Stimulated activated CD4-positive, alpha-beta T cell treated with anti-CD3 and anti-CD28 coated beads, Interleukin-15, amount 100 ng/mL, for 24 hours (primary cell): ENCODE results near the gene MRPL43.
A peak's percentile ranks its signal among the peaks of the same experiment; 100 is the strongest.

Source experiments
- DNase-seq: peaks from one replicate; pipeline ENCODE4 v3.0.0-alpha.2; 2020

MRPL43 gene

DNA sequence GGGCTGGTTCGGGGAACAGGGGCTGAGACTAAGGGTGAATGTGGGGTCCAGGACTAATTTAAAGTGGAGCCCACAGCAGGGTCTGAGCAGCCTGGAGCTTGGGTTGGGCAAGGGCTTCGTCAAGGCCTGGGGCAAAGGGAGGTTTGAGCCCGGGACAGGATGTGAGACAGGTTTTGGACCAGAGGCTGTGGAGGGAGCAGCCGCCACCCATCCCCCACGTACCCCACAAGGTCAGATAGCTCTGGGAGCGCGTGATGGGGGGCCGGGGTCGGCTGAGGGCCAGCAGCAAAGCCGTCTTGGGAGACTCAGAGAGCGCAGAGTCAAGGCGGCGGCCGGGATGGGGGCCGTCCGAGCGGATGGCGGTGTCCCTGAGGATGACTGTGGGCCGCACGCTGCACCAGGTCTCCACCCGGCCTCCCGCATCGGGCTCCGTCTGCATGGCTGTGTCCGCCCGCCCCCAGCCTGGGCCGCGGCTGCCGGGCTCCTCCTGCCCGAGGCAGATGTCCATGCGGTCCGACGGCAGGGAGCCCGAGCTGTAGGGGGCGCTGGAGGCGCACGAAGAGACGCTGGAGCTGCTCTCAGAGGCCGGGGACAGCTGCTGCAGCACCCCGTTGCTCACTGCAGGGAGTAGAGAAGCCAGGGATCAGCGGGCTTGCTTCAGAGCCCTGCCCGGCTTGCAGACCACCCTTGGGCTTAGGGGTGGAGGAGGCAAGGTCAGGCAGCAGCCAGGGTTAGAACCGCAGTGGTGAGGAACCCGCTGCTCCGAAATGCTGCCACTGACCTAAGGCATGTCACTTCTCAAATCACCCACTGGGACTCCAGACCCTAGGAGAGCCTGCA lies 31.5 kb upstream of the MRPL43 start:
- DNase-seq = peak; percentile 90

DNA sequence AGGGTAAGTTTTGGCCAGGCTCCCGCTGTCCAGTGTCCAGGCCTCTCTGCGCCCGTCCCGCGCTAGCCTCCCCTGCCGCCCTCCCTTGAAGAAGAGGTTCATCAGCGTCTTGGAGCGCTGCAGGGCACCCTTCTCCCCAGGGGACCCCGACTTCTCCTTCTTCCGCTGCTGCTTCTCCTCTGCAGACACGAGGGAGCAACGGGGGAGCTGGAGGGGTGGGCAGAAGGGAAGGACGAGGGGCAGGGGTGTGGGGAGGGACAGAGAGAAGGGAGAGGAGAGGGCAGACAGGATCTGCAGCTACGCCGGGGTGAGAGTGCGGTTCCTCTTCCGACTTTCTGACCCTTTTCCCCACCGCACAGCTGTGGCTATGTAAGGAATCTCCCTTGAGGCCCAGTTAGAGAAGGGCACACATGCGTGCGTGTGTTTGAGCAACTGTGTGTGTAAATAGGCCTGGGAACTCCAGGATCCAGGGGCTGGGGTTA lies 30.9 kb upstream of the MRPL43 start:
- no peak for DNase-seq

DNA sequence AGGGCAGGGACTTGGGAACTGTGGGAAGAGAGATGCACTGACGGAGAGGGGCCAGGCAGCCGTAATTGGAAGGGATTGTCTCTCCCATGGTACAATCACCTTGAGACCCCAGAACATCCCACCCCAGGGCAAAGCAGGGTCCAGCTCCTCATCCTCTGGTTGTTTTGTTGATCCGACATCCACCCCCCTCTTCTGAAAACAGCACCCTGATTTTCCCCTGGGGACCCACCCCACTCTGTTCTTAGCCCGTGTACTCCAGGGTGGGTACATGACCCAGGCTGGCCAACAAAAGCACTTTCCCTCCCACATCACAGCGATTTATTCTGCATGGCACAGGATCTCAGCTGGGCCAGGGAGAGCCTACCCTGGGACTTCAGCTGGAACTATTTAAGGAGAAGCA lies 29.5 kb upstream of the MRPL43 start:
- DNase-seq = no peak

DNA sequence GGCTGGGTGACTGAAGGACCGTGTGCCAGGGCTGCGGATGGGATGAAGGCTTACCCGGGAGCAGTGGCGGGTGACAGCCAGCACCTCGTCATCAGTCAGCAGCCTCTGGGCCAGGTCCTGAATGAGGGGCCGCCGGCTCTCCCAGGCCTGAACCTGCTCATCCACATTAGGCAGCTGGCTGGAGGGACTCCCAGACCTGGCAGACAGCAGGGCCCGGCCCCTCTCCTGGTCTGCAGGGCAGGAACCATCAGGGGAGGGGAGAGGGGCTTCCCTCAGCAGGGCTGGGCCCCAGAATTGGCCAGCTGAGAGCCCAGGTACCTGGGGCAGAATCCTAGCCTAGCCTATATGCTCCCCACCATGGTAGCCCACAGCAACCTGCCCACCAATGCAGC lies 28.3 kb upstream of the MRPL43 start:
- no peak for DNase-seq

DNA sequence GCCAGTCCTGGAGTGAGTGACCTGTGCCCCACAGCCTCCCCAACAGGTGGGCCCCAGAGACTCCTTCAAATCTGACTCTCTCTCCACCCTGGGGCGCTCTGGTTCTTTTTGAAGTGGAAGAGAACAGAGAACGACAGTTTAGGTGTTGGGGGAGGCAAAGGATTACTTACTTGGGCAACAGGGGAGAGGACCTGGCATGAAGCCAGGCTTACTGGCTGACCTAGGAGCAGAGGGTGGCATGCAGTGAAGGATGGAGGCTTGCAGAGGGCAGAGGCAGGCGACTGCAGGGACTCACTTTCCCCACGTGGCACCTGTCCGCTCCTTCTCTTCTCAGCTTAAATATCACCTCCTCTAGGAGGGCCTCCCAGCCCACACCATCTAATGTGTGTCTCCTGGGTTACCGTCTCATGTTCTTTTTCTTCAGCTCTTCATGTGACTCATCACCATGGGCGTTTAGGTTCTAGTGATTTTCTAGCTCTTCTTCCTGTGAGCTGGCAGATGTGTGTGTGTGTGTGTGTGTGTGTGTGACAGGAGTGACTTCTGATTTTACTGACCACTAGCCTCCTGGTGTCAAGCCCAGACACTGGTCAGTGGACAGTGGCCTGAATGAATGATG lies 27.8 kb upstream of the MRPL43 start:
- no peak for DNase-seq

DNA sequence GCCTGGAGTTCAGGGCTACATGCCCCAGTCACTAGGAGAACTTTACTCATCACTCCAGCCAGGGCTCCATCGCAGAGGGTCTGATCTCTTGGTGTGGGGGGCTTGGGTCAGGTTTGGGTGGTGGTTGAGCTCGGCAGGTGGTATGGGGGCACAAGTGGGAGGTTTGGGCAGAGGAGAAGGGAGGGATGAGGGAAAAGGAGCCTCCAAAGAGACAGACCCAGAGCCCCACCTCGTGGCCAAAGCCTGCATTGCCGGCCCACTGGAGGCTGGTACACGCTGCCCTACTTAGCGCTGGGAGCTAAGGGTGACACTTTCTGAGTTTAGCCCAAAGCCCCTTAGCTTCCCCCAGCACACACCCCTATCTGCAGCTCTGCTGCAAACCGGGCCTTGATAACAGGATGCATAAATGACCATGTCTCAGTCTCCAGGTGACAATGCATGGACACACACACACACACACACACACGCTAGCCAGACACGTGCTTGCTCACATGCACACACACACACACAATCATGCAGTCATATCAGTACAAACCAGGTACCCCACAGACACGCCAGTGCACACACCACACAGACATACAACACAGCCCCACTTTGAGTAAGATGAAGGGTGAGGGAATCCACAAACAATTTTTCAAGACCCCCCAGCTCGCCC lies 27.1 kb upstream of the MRPL43 start:
- peak; percentile 85 for DNase-seq

DNA sequence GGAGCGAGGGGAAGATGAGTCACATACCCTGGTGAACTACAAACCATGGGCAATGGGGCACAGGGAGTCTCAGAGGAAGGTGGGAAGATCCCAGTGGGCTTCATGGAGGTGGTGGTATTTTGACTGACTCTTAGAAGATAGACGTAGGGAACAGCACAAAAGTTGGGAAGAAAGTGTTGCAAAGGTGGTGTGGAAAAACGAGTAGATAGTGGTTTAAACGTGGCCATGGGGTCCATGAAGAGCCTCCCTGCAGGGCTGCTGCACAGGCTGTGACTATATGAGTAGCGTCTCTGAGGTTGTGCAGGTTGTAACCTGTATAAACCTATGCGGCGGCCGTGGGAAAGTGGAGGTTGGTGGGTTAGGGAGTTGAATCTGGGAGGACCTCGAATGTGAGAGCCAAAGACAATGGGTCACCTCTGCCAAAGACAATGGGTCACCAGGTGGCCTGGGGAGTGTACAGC lies 26.1 kb upstream of the MRPL43 start:
- no peak for DNase-seq

DNA sequence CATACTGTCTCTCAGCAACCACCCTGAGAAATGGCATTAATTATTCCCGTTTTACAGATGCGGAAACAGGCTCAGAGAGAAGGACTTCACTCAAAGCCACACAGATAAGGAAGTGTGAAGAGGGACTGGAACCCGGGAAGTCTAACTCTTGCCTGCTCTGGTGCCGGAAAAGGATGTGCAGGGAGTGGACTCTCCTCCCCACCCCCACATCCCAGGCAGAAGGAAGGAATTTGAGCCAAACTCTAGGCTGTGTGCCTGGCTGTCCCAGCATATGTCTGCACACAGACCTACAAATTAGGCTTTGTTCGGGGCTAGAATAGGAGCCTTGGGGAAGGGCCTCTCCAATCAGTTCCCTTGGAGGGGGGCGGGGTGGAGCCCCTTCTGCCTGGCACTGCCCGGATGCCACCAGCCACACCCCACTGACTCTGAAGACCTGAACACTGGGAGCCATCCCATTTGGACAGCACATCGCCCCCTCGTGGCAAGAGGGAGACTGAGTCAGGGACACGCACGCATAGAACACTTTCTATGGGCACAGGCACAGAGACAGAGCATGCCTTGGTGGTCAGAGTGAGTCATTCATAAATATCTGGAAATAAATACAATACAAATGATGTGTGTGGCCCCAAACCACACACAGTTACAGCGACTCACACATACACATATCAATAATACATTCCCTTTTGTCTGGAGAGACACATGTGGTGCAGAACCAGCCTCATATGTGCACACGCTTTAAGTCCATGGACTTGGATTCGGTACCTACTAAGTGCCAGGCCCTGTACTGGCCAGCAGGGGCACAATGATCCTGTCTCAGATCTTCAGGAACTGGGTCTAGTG lies 25.4 kb upstream of the MRPL43 start:
- peak; percentile 88 for DNase-seq

DNA sequence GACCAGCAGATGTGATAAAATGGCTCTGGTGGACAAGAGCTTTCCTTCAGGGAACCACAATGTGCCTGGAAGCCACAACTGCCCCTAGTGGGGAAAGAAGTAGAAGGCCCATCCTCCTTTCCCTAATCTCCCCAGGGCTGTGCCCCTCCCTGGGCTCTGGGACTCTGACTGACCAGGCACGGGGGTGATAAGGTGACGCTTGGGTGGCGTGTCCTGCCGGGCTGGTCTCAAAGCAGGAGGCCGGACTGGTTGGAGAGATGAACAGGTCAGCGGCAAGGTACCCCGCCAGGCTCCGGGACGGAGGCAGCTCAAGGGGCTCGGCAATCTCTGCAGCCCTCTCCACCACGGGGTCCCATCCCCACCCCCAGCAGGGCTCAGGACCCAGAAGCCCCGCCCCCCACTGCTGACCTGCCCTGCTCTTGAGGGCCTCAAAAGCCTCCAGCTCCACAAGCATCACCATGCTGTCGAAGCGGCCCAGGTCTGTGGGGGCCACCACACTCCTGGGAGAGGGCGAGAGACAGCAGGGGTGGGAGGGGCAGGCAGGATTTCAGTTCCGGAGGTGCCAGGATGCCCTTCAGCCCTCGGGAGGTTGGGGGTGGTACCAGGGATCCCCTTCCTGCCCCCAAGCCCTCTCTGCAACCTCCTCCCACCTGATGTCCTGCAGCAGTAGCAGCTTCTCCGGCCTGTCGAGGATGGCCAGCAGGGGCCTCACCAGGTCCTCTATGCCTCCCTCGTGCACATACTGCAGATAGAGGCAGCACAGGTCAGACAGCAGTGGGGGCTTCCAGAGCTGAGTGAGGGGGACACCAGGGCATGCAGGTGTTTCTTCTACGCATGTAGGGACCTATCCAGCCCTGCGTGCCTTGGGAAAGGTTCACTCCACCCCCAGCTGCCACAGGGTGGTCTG lies 24.5 kb upstream of the MRPL43 start:
- no peak for DNase-seq

DNA sequence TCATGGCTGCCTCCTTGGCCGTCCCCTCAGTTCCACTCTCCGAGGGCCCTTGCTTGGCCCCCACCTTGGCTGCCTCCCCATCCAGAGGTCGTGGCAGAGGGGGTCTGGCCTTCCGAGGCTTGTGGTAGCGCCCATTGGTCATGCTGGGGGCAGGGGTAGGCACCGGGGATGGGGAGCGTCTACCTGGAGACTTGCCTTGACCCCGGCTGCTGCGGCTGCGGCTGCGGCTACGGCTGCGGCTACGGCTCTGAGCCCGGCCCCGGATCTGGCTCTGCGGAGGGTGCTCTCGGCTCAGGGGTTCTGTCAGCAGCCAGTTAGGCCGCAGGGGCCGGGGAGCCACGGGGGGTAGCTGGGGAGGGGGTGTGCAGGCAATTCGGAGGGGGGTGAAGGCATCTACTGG lies 23.0 kb upstream of the MRPL43 start:
- DNase-seq = no peak

DNA sequence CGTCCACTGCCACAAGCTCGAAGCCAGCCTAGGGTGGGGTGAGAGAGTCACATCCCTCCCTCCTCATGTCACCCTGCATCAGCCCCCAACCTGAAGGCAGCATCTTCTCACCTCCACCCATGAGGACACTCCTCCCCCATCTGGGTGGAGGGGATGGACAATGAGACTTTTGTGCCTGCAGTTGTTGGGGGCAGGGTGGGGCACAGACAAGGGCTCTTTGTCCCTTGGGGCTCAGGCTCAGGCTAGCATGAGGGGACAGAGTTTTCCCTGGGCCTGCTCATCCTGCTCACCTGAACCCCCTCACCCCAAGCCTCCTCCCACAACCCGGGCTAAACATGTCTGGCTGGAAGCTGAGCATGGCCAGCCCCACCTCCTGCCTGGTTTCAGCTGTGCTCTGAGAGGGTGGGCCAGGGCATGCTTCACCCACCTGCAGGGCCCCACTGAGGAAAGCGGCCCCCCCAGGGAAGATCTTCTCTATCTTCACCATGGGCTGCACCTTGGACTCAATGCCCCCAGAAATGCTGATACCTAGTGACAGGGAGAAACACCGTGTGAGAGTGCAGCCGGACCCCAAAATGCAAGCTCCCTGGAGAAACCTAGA lies 21.6 kb upstream of the MRPL43 start:
- DNase-seq = no peak

DNA sequence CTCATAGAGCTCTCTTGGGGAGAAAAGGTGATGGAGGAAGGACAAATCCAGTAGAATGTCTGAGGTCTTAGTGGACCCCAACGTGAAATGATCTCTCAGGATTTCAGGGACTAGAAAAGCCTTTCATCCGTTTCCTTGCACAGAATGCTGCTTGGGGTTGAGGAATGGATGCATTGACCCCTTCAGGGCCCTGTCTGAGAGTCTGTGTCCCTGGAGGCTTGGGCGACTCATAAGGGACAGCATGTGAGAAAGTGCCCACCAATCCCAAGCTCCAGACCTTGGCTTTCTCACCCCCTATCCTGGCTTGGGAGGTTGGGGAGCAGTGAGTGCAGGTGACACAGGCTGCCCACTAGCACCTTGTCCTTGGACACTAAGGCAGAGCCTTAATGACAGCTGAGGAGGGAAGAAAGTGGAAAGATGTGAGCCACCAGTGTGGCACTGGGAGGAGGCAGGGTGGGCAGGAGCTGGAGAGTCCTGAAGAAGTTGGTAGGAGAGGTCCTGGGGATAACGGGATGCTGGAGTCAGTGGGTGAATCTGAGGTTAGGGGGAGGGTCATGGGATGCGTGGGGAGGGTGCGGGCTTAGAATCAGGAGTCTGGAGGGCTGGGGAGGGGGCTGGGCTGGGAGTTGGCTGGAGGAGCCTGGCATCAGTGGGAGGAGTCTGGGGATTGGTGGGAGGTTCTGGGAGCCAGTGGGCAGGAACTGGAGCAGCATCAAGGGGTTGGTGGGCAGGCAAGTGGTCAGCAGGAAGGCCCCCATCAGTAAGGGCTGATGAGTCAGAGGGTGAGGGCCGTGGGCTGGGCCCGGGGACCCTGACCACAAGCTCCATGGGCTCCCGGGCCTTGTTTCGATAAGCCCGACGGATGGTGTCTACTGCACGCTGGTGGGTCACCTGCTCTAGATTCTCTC lies 20.9 kb upstream of the MRPL43 start:
- no peak for DNase-seq

DNA sequence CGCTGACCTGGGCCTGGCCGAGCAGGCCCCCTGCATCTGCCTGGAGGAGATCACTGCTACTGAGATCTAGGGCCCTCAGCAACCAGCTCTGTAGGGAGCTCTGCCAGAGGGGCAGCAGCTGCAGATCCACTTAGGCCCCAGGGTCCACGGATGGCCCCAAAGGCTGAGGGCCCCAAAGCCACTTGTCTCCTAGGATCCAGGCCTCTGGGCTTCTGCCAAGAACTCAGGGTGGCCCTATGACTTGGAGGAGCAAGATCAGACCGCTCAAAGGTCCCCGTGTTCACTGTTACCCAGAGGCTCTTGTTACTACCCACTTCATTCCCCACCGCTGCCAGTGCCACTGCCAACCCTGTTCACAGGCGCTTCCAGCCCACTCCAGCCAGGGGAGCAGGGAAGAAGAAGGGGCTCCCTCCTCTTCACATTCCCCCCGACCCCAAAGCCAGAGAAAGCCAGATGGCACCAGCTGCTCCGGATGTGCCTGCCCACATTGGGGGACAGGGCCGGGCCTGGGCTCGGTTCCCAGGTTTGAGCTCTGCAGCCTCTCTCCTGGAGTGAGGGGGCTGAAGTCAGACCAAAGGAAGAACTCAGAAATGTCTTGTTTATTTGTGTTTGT lies 19.9 kb upstream of the MRPL43 start:
- no peak for DNase-seq

DNA sequence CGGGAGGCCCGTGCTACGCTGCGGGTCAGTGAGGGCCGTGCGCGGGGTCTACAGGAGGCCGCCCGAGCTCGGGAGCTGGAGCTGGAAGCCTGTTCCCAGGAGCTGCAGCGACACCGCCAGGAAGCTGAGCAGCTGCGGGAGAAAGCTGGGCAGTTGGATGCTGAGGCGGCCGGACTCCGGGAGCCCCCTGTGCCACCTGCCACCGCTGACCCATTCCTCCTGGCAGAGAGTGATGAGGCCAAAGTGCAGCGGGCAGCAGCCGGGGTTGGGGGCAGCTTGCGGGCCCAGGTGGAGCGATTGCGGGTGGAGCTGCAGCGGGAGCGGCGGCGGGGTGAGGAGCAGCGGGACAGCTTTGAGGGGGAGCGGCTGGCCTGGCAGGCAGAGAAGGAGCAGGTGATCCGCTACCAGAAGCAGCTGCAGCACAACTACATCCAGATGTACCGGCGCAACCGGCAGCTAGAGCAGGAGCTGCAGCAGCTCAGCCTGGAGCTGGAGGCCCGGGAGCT lies 19.3 kb upstream of the MRPL43 start:
- DNase-seq = no peak

DNA sequence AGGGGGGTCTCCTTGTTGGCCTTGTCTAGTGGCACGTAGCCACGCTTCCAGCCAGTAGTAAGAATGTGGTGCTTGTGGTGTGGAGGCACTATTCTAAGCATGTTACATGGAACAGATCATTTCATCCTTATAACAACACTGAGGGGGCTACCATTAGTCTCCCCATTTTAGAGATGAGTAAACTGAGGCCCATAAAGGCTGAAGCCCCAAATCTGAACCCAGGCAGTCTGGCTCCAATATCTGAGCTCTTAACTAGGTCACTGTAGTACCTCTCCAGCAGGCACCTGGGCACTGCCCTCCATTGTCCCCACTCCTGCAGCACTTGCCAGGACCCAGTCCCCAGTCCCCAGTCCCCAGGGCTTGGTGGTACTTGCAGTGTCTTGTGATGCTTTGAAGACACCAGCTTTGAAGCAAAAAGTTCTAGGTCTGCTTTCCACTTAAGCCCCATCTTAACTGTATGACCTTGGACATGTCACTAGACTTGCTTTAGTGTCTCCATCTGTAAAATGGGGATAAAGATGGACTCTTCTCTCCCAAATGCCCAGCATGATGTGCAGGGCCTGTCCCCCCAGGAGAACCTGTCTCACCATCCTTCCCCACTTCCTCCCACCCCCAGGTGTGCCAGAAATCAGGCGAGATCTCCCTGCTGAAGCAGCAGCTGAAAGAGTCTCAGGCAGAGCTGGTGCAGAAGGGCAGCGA lies 18.7 kb upstream of the MRPL43 start:
- DNase-seq = no peak

DNA sequence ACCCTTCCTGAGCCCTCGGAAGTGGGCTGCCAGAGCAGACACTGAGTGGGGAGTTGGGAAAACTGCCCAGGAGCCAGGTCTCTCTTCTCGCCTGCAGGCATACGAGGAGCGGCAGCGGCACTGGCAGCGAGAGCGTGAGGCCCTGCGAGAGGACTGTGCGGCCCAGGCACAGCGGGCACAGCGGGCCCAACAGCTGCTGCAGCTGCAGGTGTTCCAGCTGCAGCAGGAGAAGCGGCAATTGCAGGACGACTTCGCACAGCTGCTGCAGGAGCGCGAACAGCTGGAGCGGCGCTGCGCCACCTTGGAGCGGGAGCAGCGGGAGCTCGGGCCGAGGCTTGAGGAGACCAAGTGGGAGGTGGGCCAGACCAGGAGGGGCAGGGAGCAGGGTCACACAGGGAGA lies 18.1 kb upstream of the MRPL43 start:
- DNase-seq = no peak

DNA sequence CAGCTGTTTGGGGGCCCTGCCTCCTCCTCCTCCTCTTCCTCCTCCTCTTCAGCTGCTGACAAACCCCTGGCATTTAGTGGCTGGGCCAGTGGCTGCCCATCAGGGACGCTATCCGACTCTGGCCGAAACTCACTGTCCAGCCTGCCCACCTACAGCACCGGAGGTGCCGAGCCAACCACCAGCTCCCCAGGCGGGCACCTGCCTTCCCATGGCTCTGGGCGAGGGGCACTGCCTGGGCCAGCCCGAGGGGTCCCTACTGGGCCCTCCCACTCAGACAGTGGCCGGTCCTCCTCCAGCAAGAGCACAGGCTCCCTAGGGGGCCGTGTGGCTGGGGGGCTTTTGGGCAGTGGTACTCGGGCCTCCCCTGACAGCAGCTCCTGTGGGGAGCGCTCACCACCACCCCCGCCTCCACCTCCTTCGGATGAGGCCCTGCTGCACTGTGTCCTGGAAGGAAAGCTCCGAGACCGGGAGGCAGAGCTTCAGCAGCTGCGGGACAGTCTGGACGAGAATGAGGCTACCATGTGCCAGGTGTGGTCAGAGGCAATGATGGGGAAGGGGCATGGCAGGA lies 16.4 kb upstream of the MRPL43 start:
- no peak for DNase-seq

DNA sequence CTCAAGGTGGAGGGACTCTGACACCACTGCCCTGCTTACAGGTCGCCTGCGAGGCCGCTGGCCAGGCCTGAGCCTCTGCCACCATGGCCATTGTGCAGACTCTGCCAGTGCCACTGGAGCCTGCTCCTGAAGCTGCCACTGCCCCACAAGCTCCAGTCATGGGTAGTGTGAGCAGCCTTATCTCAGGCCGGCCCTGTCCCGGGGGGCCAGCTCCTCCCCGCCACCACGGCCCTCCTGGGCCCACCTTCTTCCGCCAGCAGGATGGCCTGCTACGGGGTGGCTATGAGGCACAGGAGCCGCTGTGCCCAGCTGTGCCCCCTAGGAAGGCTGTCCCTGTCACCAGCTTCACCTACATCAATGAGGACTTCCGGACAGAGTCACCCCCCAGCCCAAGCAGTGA lies 15.2 kb upstream of the MRPL43 start:
- no peak for DNase-seq

DNA sequence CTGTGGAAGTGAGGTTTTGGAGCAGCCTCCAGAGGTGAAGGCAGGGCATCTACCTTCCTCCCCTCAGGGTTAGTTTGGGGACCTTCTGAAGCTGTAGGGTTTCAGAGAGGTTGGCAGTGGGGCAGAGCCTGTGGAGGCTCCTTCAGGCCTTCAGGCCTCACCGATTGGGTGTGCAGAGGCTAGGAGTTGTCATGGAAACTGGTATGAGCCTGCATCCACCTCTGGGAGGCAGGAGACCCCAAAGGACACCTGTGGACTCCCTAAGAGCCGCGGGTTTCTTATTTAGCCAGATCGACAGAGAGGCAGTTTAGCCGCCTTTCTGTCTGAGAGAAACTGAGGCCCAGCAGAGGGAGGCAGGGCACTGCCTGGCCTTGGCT lies 14.3 kb upstream of the MRPL43 start:
- DNase-seq = no peak
